H1 (cell line): ENCODE results near the gene GPATCH2L. TPM values are rescaled to one million over a fixed set of nuclear protein-coding genes. Genes with fewer than 3 reads are reported as not detected.

Experiments used
- CTCF ChIA-PET: fragments of 300-600 bp; sonication (Branson Sonifier 250); formaldehyde crosslinking; loops from one replicate; lab custom pipeline; 2021; ENCODE audit not compliant: partially characterized antibody; lab: Charles Lee
- POLR2A ChIA-PET: fragments of 300-600 bp; sonication (Branson Sonifier 250); formaldehyde crosslinking; loops from one replicate; lab custom pipeline; 2021; ENCODE audit warnings: inconsistent platforms; ENCODE audit not compliant: partially characterized antibody; lab: Charles Lee
- DNase-seq, 2 experiments: peaks; one replicate each; pipeline versions ENCODE4 v3.0.0 to v3.0.0-alpha.2; 2010 to 2022; ENCODE audit warnings: low spot score in 2 of 2, low read depth in 1 of 2, mixed read lengths in 1 of 2
- FAIRE-seq: peaks from 2 replicates; lab custom pipeline; 2011; peaks lifted over from hg19 to GRCh38; lab: Jason Lieb, UNC
- H2AFZ ChIP-seq: 2 replicates; pipeline ENCODE4 v1.8.1; 2012; ENCODE audit warnings: low read length, inconsistent platforms
- H2AK5ac ChIP-seq: 2 replicates; pipeline ENCODE4 v1.6.1; 2013; ENCODE audit warnings: low read depth, low read length
- H2BK120ac ChIP-seq: replicated peaks from 2 replicates; pipeline ENCODE3; 2013; ENCODE audit warnings: low read depth, low read length, inconsistent platforms
- H2BK12ac ChIP-seq: 2 replicates; pipeline ENCODE4 v1.6.1; 2013; ENCODE audit warnings: low read depth, low read length
- H2BK15ac ChIP-seq: 2 replicates; pipeline ENCODE4 v1.6.1; 2013; ENCODE audit warnings: low read length
- H2BK20ac ChIP-seq: 2 replicates; pipeline ENCODE4 v1.6.1; 2013; ENCODE audit warnings: low read length
- H2BK5ac ChIP-seq: 2 replicates; pipeline ENCODE4 v1.6.1; 2013; ENCODE audit warnings: low read depth, low read length
- H3K14ac ChIP-seq: 2 replicates; pipeline ENCODE4 v1.6.1; 2013; ENCODE audit warnings: inconsistent platforms; ENCODE audit not compliant: insufficient read length
- H3K18ac ChIP-seq: 2 replicates; pipeline ENCODE4 v1.6.1; 2013; ENCODE audit warnings: low read length; ENCODE audit errors: extremely low read depth
- H3K23ac ChIP-seq: 2 replicates; pipeline ENCODE4 v1.6.1; 2013; ENCODE audit warnings: inconsistent platforms; ENCODE audit not compliant: insufficient read length
- H3K23me2 ChIP-seq: 2 replicates; pipeline ENCODE4 v1.6.1; 2013; ENCODE audit warnings: low read depth, low read length
- H3K27ac ChIP-seq: 2 replicates; pipeline ENCODE4 v1.6.1; 2011; ENCODE audit warnings: low read depth, low read length, inconsistent platforms
- H3K27me3 ChIP-seq, 4 experiments: replicated peaks in 1 of 4; 1 replicate in 1 of 4; 2 replicates in 3 of 4; pipeline versions ENCODE4 v1.6.1 to v1.8.1; 2011 to 2013; ENCODE audit warnings: low read length in 3 of 4, mild to moderate bottlenecking in 3 of 4, inconsistent platforms in 2 of 4, mixed read lengths in 2 of 4, moderate library complexity in 1 of 4; ENCODE audit not compliant: control insufficient read depth in 3 of 4, insufficient read depth in 3 of 4; ENCODE audit errors: extremely low read depth in 1 of 4
- H3K36me3 ChIP-seq, 4 experiments: 2 replicates each; pipeline versions ENCODE4 v1.6.1 to v1.8.1; 2011 to 2013; ENCODE audit warnings: mild to moderate bottlenecking in 4 of 4, low read length in 3 of 4, moderate library complexity in 2 of 4, control low read depth in 1 of 4, inconsistent platforms in 1 of 4; ENCODE audit not compliant: insufficient read depth in 4 of 4, control insufficient read depth in 2 of 4
- H3K4ac ChIP-seq: replicated peaks from 2 replicates; pipeline ENCODE3; 2013; ENCODE audit warnings: low read length, low read depth, mixed read lengths, inconsistent platforms; ENCODE audit not compliant: insufficient read length
- H3K4me1 ChIP-seq, 4 experiments: replicated peaks in 1 of 4; 1 replicate in 1 of 4; 2 replicates in 3 of 4; pipeline versions ENCODE4 v1.6.1 to v1.8.1; 2011 to 2013; ENCODE audit warnings: low read length in 3 of 4, inconsistent platforms in 2 of 4, mixed read lengths in 1 of 4; ENCODE audit not compliant: insufficient read depth in 4 of 4, control insufficient read depth in 3 of 4
- H3K4me2 ChIP-seq, 2 experiments: 2 replicates each; pipeline versions ENCODE4 v1.6.1 to v1.8.1; 2011 to 2013; ENCODE audit warnings: low read depth in 2 of 2, low read length in 2 of 2, control low read depth in 1 of 2, inconsistent platforms in 1 of 2, mild to moderate bottlenecking in 1 of 2; ENCODE audit not compliant: insufficient read depth in 1 of 2
- H3K4me3 ChIP-seq, 4 experiments: fragments of 200-600, 300-600 bp in 1 of 4; sonication (generic), shearing (Covaris generic), sonication (Bioruptor Twin) in 1 of 4; 2 replicates each; pipeline versions ENCODE4 v1.5.1 to v1.8.1; 2011 to 2016; ENCODE audit warnings: low read length in 4 of 4, low read depth in 3 of 4, control low read depth in 2 of 4, inconsistent platforms in 2 of 4, mild to moderate bottlenecking in 2 of 4, mixed read lengths in 1 of 4, moderate library complexity in 1 of 4; ENCODE audit not compliant: insufficient read depth in 2 of 4; ENCODE audit errors: extremely low read depth in 1 of 4
- H3K56ac ChIP-seq: replicated peaks from 2 replicates; pipeline ENCODE3; 2013; ENCODE audit warnings: low read depth, mild to moderate bottlenecking, mixed read lengths, low read length, inconsistent platforms; ENCODE audit not compliant: insufficient read length
- H3K79me1 ChIP-seq: 2 replicates; pipeline ENCODE4 v1.6.1; 2013; ENCODE audit warnings: low read depth, low read length, control low read depth
- H3K79me2 ChIP-seq, 2 experiments: 2 replicates each; pipeline versions ENCODE4 v1.6.1 to v1.8.1; 2012 to 2013; ENCODE audit warnings: low read length in 2 of 2, mild to moderate bottlenecking in 2 of 2, inconsistent platforms in 1 of 2; ENCODE audit not compliant: insufficient read depth in 2 of 2, control insufficient read depth in 1 of 2
- H3K9ac ChIP-seq, 4 experiments: replicated peaks in 1 of 4; 1 replicate in 1 of 4; 2 replicates in 3 of 4; pipeline versions ENCODE4 v1.6.1 to v1.8.1; 2011 to 2013; ENCODE audit warnings: low read depth in 3 of 4, low read length in 3 of 4, control low read depth in 2 of 4, mild to moderate bottlenecking in 2 of 4, moderate library complexity in 2 of 4, inconsistent platforms in 1 of 4; ENCODE audit errors: extremely low read depth in 1 of 4
- H3K9me3 ChIP-seq, 2 experiments: 2 replicates each; pipeline versions ENCODE4 v1.6.1 to v1.8.1; 2012 to 2013; ENCODE audit warnings: mild to moderate bottlenecking in 2 of 2, moderate library complexity in 2 of 2, control low read depth in 1 of 2, inconsistent platforms in 1 of 2, low read depth in 1 of 2, low read length in 1 of 2, mixed read lengths in 1 of 2; ENCODE audit not compliant: insufficient read depth in 2 of 2
- H4K20me1 ChIP-seq, 2 experiments: replicated peaks in 1 of 2; 2 replicates each; pipeline versions ENCODE3 to v1.8.1; 2011 to 2013; ENCODE audit warnings: inconsistent platforms in 2 of 2, low read length in 2 of 2, mild to moderate bottlenecking in 1 of 2; ENCODE audit not compliant: insufficient read depth in 2 of 2, control insufficient read depth in 1 of 2
- H4K5ac ChIP-seq: 2 replicates; pipeline ENCODE4 v1.6.1; 2013; ENCODE audit warnings: low read length, low read depth, mixed read lengths, inconsistent platforms; ENCODE audit not compliant: insufficient read length
- H4K8ac ChIP-seq: 2 replicates; pipeline ENCODE4 v1.8.0; 2013; ENCODE audit warnings: mild to moderate bottlenecking, moderate library complexity, low read length, inconsistent platforms; ENCODE audit not compliant: insufficient read depth; ENCODE audit errors: extremely low read depth
- H4K91ac ChIP-seq: replicated peaks from 2 replicates; pipeline ENCODE3; 2013; ENCODE audit warnings: low read length, mixed read lengths, inconsistent platforms; ENCODE audit not compliant: insufficient read length
- BACH1 ChIP-seq: IDR thresholded peaks from 2 replicates; pipeline ENCODE4 v1.6.1; 2012; ENCODE audit warnings: low read length, improper control_type of control experiment
- CBX8 ChIP-seq: fragments of 300-800, 300-1000 bp; sonication (generic); IDR thresholded peaks from 2 replicates; pipeline ENCODE4 v1.7.1; 2016; ENCODE audit warnings: low read depth, low read length, borderline replicate concordance
- CEBPB ChIP-seq: IDR thresholded peaks from 2 replicates; pipeline ENCODE4 v1.6.1; 2012; ENCODE audit warnings: low read depth, low read length
- GTF2F1 ChIP-seq: IDR thresholded peaks from 2 replicates; pipeline ENCODE4 v1.6.1; 2012; ENCODE audit warnings: low read depth, low read length, improper control_type of control experiment, borderline replicate concordance
- JUN ChIP-seq: IDR thresholded peaks from 2 replicates; pipeline ENCODE4 v1.6.1; 2011; ENCODE audit warnings: low read depth, mild to moderate bottlenecking, improper control_type of control experiment, low read length
- KDM4A ChIP-seq: IDR thresholded peaks from one replicate; pipeline ENCODE4 v1.7.1; 2012; ENCODE audit warnings: low read depth, mild to moderate bottlenecking, moderate library complexity, low read length, inconsistent platforms; ENCODE audit not compliant: severe bottlenecking
- KDM5A ChIP-seq: fragments of 200-600 bp; IDR thresholded peaks from 2 replicates; pipeline ENCODE4 v1.7.1; 2012; ENCODE audit warnings: mild to moderate bottlenecking, low read length, inconsistent platforms, mixed read lengths
- MAX ChIP-seq: IDR thresholded peaks from 2 replicates; pipeline ENCODE4 v1.6.1; 2012; ENCODE audit warnings: inconsistent platforms
- POU5F1 ChIP-seq: IDR thresholded peaks from 2 replicates; pipeline ENCODE4 v1.6.1; 2011; ENCODE audit warnings: low read depth, mild to moderate bottlenecking, low read length, moderate library complexity
- RFX5 ChIP-seq: IDR thresholded peaks from 2 replicates; pipeline ENCODE4 v1.6.1; 2011; ENCODE audit warnings: low read depth, low read length, improper control_type of control experiment, borderline replicate concordance
- SIN3A ChIP-seq, 2 experiments: IDR thresholded peaks in 1 of 2; conservative IDR thresholded peaks in 1 of 2; 2 replicates each; pipeline ENCODE4 v1.6.1; 2011 to 2012; ENCODE audit warnings: low read length in 2 of 2, improper control_type of control experiment in 1 of 2, low read depth in 1 of 2, mild to moderate bottlenecking in 1 of 2
- SIX5 ChIP-seq: IDR thresholded peaks from 2 replicates; pipeline ENCODE4 v1.6.1; 2011; ENCODE audit warnings: mild to moderate bottlenecking, low read depth, low read length
- WGBS, 2 experiments: shearing (Covaris generic) in 1 of 2; methylation state at CpG; one replicate each; pipeline versions ENCODE4 v1.1.6 to v1.1.7; 2013 to 2015; ENCODE audit warnings: low lambda C conversion rate in 2 of 2, mixed read lengths in 2 of 2, inconsistent platforms in 1 of 2, low coverage in 1 of 2, missing lambda C conversion rate in 1 of 2; ENCODE audit not compliant: insufficient replicate concordance in 2 of 2, insufficient coverage in 1 of 2, insufficient read length in 1 of 2; ENCODE audit errors: extremely low coverage in 1 of 2, missing lambda C conversion rate in 1 of 2; 5-methylcytosine and 5-hydroxymethylcytosine counted together
- polyA plus RNA-seq, 7 experiments: library from polyadenylated mRNA; depleted of rRNA in 3 of 7; stranded (reverse) in 5 of 7; unstranded in 2 of 7; fragments of >200 nt in 5 of 7; fragments of 200-250 nt in 2 of 7; gene quantifications; 1 replicate in 5 of 7; 2 replicates in 1 of 7; 4 replicates in 1 of 7; pipeline versions ENCODE4 v1.2.1 to v1.2.3, GENCODE V29; 2011 to 2013; ENCODE audit warnings: missing spikeins in 2 of 7, mixed read lengths in 2 of 7
- total RNA-seq: library from RNA; stranded (reverse); fragmentation: NEBNext Ultra II Directional; extraction: Animal tissue kit (Norgen Biotek cat#: 25700); gene quantifications from 2 replicates; pipeline ENCODE4 v1.2.1, GENCODE V29; 2021
- TF ChIP-seq, protein P1 (sequence below): IDR thresholded peaks from 2 replicates; pipeline ENCODE4 v1.6.1; 2012; ENCODE audit warnings: inconsistent platforms

Gene GPATCH2L
- total and polyA plus RNA-seq, 2 of the 8 experiments (the other 6 are each of a cell fraction or from before 2014, with no cell fraction given), result 26.0 to 54.9 TPM

GRCh38 chr14:76193696-76194095 is 42.0 kb downstream of the GPATCH2L start:
- H3K27me3 ChIP-seq, result no peaks in the 10 kb centered on the region
- CTCF ChIA-PET, result interaction anchor here (0.6 to 2.8 kb wide), 5 partner anchors 12 to 314 kb away, joined by 3 to 9 read pairs (median 3); no protein-coding TSS in a partner anchor
- no peak overlapping the region for H3K56ac ChIP-seq
- H4K8ac ChIP-seq, result no peak overlapping the region
- H2BK15ac ChIP-seq, result no peak overlapping the region
- no peak overlapping the region for H2BK12ac ChIP-seq
- no peaks in the 10 kb centered on the region for H3K9me3 ChIP-seq
- no peak overlapping the region for H4K5ac ChIP-seq
- H3K79me2 ChIP-seq, result no peaks in the 10 kb centered on the region
- H4K91ac ChIP-seq, result no peak overlapping the region
- H3K27ac ChIP-seq, result no peak overlapping the region
- no peak overlapping the region for H2BK20ac ChIP-seq
- POLR2A ChIA-PET, result interaction anchor here (1.4 kb wide), 1 partner anchor 10 kb away, joined by 3 read pairs; no protein-coding TSS in a partner anchor
- DNase-seq (no peak), FAIRE-seq (no peak)
- no peak overlapping the region for H2AFZ ChIP-seq
- no peak overlapping the region for H3K4ac ChIP-seq
- no peak overlapping the region for H2AK5ac ChIP-seq
- H4K20me1 ChIP-seq, result peaks cover 0 to 1% of the 10 kb centered on the region in 2 experiments
- H3K14ac ChIP-seq, result no peak overlapping the region
- H3K36me3 ChIP-seq, result peaks cover 6 to 60% (median 22%) of the 10 kb centered on the region in 4 experiments
- H3K4me3 ChIP-seq, result no peak overlapping the region
- WGBS, 2 experiments, result 85% methylated on average over 1 of the region's 1 CpG; no CpG with 5 or more reads in 1 of the 2 experiments
- H3K79me1 ChIP-seq, result no peaks in the 10 kb centered on the region
- no peak overlapping the region for H3K23ac ChIP-seq
- H3K4me2 ChIP-seq, result no peak overlapping the region
- H2BK5ac ChIP-seq, result no peak overlapping the region
- no peak overlapping the region for H2BK120ac ChIP-seq
- no peaks in the 10 kb centered on the region; a peak in 1 of 7 replicates for H3K4me1 ChIP-seq
- H3K23me2 ChIP-seq, result no peaks in the 10 kb centered on the region
- H3K18ac ChIP-seq, result no peak overlapping the region
- no peak overlapping the region for H3K9ac ChIP-seq
- TF ChIP-seq, protein P1, sequence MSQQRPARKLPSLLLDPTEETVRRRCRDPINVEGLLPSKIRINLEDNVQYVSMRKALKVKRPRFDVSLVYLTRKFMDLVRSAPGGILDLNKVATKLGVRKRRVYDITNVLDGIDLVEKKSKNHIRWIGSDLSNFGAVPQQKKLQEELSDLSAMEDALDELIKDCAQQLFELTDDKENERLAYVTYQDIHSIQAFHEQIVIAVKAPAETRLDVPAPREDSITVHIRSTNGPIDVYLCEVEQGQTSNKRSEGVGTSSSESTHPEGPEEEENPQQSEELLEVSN, result no peak
- no peak for TF ChIP-seq CBX8
- no peak for TF ChIP-seq KDM5A
- TF ChIP-seq KDM4A, result no peak
- no peak for TF ChIP-seq GTF2F1
- TF ChIP-seq CEBPB, result no peak
- no peak for TF ChIP-seq SIN3A (conservative IDR thresholded peaks at IDR 0.05 in 1 of 2, IDR thresholded peaks at IDR 0.05 in 1 of 2; ENCODE audit: low read depth in 1 of 2, low read length in 2 of 2)
- no peak for TF ChIP-seq BACH1
- no peak for TF ChIP-seq POU5F1
- TF ChIP-seq SIX5, result no peak
- TF ChIP-seq JUN, result no peak
- TF ChIP-seq RFX5, result no peak
- TF ChIP-seq MAX, result no peak
